ENCODE measurements around the gene PDCD4. TPM values are rescaled to one million over a fixed set of nuclear protein-coding genes. Genes with fewer than 3 reads are reported as not detected.
A peak's percentile ranks its signal among the peaks of the same experiment; 100 is the strongest.

The PDCD4 gene
- total and polyA plus RNA-seq, 4 donors, result 14.7 to 94.4 (median 25.1) TPM

DNA sequence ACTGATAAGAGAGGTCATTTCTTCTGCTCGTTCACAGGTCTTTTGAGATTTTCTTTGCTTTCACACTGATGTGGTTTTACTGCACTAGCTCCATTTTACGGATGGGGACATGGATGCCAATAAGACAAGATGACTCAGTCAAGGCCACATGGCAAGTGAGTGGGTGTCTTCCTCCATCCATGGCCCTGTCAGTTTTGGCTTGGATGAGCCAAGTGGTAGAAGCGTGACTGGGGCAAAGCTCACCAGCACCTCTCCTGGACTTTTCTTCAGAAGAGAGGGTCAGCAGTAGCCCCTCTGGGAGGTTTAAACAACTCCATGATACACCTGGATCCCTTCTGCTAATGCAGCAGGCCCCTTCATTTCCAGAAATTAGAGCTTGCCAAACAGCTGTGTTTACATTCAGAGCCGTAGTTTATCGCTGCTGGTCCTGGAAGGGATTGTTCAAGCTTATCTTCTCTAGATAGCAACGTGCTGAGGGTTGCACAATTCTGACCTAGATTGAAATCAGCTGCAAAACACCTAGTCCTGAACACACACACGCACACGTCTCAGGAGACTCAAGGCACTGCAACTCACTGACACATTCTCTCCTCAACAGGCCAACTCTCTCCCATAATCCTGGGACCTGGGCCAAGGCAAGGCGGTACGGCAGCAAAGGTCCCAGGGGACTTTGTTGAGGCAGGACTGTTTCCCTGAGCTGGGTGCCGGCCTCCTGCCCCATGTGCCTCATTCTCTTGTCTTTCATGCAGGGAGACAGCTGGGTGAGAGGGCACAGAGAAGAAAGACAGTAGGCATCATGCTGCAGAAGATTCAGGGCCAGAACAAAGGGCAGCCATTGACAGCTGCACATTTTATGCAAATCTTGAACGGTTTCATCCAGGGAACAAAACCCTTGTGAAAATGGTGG lies 14.2 kb upstream of the PDCD4 start:
- 25% methylated on average over 12 of the region's 12 CpGs for WGBS
- H3K4me1 ChIP-seq (ENCODE audit: control insufficient read depth in 4 of 4, insufficient read depth in 4 of 4, low read length in 3 of 4), result peaks cover 7 to 33% (median 25%) of the 10 kb centered on the region in 4 donors
- no peaks in the 10 kb centered on the region for H3K9me3 ChIP-seq (ENCODE audit: control insufficient read depth in 4 of 4, low read length in 3 of 4)
- DNase-seq (ENCODE audit: low spot score), result no peak
- peak; percentile 93 for TF ChIP-seq FOXA1 (IDR thresholded peaks at IDR 0.05)
- TF ChIP-seq, protein P1, sequence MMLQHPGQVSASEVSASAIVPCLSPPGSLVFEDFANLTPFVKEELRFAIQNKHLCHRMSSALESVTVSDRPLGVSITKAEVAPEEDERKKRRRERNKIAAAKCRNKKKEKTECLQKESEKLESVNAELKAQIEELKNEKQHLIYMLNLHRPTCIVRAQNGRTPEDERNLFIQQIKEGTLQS (IDR thresholded peaks at IDR 0.05), result no peak
- TF ChIP-seq YY1 (IDR thresholded peaks at IDR 0.05), result peak; percentile 67
- no peak for TF ChIP-seq GABPA (IDR thresholded peaks at IDR 0.05 in 1 of 2, conservative IDR thresholded peaks at IDR 0.05 in 1 of 2)
- peak; percentile 46 to 54 for TF ChIP-seq RAD21 (IDR thresholded peaks at IDR 0.05)
- peak in 1 of 2 donors; percentile 48 for TF ChIP-seq EGR1 (IDR thresholded peaks at IDR 0.05; ENCODE audit: low read depth in 2 of 2)
- no peak for TF ChIP-seq HNF4G (IDR thresholded peaks at IDR 0.05)
- TF ChIP-seq, protein P2, sequence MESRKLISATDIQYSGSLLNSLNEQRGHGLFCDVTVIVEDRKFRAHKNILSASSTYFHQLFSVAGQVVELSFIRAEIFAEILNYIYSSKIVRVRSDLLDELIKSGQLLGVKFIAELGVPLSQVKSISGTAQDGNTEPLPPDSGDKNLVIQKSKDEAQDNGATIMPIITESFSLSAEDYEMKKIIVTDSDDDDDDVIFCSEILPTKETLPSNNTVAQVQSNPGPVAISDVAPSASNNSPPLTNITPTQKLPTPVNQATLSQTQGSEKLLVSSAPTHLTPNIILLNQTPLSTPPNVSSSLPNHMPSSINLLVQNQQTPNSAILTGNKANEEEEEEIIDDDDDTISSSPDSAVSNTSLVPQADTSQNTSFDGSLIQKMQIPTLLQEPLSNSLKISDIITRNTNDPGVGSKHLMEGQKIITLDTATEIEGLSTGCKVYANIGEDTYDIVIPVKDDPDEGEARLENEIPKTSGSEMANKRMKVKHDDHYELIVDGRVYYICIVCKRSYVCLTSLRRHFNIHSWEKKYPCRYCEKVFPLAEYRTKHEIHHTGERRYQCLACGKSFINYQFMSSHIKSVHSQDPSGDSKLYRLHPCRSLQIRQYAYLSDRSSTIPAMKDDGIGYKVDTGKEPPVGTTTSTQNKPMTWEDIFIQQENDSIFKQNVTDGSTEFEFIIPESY (IDR thresholded peaks at IDR 0.05), result peak; percentile 85
- TF ChIP-seq JUND (IDR thresholded peaks at IDR 0.05), result peak in 1 of 2 donors; percentile 88
- peak; percentile 60 to 92 for TF ChIP-seq RXRA (IDR thresholded peaks at IDR 0.05)
- TF ChIP-seq NR2F2 (IDR thresholded peaks at IDR 0.05), result no peak
- TF ChIP-seq, protein P3, sequence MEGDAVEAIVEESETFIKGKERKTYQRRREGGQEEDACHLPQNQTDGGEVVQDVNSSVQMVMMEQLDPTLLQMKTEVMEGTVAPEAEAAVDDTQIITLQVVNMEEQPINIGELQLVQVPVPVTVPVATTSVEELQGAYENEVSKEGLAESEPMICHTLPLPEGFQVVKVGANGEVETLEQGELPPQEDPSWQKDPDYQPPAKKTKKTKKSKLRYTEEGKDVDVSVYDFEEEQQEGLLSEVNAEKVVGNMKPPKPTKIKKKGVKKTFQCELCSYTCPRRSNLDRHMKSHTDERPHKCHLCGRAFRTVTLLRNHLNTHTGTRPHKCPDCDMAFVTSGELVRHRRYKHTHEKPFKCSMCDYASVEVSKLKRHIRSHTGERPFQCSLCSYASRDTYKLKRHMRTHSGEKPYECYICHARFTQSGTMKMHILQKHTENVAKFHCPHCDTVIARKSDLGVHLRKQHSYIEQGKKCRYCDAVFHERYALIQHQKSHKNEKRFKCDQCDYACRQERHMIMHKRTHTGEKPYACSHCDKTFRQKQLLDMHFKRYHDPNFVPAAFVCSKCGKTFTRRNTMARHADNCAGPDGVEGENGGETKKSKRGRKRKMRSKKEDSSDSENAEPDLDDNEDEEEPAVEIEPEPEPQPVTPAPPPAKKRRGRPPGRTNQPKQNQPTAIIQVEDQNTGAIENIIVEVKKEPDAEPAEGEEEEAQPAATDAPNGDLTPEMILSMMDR (IDR thresholded peaks at IDR 0.05; ENCODE audit: low read depth, low read length, missing input control), result no peak
- TF ChIP-seq FOXA2 (IDR thresholded peaks at IDR 0.05), result peak; percentile 96
- TF ChIP-seq TAF1 (conservative IDR thresholded peaks at IDR 0.05), result no peak
- TF ChIP-seq HNF4A (conservative IDR thresholded peaks at IDR 0.05), result peak; percentile 59 to 86
- TF ChIP-seq, protein P4, sequence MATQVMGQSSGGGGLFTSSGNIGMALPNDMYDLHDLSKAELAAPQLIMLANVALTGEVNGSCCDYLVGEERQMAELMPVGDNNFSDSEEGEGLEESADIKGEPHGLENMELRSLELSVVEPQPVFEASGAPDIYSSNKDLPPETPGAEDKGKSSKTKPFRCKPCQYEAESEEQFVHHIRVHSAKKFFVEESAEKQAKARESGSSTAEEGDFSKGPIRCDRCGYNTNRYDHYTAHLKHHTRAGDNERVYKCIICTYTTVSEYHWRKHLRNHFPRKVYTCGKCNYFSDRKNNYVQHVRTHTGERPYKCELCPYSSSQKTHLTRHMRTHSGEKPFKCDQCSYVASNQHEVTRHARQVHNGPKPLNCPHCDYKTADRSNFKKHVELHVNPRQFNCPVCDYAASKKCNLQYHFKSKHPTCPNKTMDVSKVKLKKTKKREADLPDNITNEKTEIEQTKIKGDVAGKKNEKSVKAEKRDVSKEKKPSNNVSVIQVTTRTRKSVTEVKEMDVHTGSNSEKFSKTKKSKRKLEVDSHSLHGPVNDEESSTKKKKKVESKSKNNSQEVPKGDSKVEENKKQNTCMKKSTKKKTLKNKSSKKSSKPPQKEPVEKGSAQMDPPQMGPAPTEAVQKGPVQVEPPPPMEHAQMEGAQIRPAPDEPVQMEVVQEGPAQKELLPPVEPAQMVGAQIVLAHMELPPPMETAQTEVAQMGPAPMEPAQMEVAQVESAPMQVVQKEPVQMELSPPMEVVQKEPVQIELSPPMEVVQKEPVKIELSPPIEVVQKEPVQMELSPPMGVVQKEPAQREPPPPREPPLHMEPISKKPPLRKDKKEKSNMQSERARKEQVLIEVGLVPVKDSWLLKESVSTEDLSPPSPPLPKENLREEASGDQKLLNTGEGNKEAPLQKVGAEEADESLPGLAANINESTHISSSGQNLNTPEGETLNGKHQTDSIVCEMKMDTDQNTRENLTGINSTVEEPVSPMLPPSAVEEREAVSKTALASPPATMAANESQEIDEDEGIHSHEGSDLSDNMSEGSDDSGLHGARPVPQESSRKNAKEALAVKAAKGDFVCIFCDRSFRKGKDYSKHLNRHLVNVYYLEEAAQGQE (IDR thresholded peaks at IDR 0.05), result peak; percentile 63
- TF ChIP-seq, protein P5, sequence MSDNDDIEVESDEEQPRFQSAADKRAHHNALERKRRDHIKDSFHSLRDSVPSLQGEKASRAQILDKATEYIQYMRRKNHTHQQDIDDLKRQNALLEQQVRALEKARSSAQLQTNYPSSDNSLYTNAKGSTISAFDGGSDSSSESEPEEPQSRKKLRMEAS (IDR thresholded peaks at IDR 0.05), result peak; percentile 86
- TF ChIP-seq SP1 (IDR thresholded peaks at IDR 0.05), result peak; percentile 63
- H3K27ac ChIP-seq (ENCODE audit: low read depth in 1 of 2, low read length in 2 of 2), result peak overlapping the region; percentile 64 to 85
- no peak overlapping the region for H3K4me3 ChIP-seq (ENCODE audit: low read depth in 1 of 3, low read length in 3 of 3)
- no peak overlapping the region for H3K9ac ChIP-seq (ENCODE audit: low read depth in 1 of 2, low read length in 2 of 2)
- no peaks in the 10 kb centered on the region for H3K27me3 ChIP-seq (ENCODE audit: control insufficient read depth in 4 of 4, insufficient read depth in 4 of 4, low read length in 3 of 4)
- H3K36me3 ChIP-seq (ENCODE audit: control insufficient read depth in 4 of 4, insufficient read depth in 3 of 4, low read depth in 1 of 4, low read length in 3 of 4), result no peaks in the 10 kb centered on the region

All from liver (tissue), 9 donors.